ENCODE results near the gene AHDC1.
"Not testable (repeated sequence)": the region's sequence is repeated elsewhere in the genome, so short reads cannot be mapped to it uniquely, and the experiment has no call there.

DNA sequence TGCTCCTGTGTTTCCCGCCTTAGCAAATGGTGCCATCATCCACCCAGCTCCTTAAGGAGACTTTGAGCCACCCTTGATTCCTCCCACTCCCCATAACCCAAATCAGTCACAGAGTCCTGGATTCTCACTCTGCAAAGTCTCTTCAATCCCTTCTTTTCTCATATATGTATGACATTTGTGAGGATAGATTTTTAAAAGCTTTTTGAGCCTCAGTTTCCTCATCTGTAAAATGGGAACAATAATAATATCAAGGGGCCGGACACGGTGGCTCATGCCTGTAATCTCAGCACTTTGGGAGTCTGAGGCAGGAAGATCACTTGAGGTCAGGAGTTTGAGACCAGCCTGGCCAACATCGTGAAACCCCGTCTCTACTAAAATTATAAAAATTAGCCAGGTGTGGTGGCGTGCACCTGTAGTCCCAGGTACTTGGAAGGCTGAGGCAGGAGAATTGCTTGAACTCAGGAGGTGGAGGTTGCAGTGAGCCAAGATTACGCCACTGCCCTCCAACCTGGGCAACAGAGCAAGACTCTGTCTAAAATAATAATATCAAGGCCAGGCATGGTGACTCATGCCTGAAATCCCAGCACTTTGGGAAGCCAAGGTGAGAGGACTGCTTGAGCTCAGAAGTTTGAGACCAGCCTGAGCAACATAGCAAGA is 16.0 kb upstream of the AHDC1 start:
- TF ChIP-seq, protein P1, sequence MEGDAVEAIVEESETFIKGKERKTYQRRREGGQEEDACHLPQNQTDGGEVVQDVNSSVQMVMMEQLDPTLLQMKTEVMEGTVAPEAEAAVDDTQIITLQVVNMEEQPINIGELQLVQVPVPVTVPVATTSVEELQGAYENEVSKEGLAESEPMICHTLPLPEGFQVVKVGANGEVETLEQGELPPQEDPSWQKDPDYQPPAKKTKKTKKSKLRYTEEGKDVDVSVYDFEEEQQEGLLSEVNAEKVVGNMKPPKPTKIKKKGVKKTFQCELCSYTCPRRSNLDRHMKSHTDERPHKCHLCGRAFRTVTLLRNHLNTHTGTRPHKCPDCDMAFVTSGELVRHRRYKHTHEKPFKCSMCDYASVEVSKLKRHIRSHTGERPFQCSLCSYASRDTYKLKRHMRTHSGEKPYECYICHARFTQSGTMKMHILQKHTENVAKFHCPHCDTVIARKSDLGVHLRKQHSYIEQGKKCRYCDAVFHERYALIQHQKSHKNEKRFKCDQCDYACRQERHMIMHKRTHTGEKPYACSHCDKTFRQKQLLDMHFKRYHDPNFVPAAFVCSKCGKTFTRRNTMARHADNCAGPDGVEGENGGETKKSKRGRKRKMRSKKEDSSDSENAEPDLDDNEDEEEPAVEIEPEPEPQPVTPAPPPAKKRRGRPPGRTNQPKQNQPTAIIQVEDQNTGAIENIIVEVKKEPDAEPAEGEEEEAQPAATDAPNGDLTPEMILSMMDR (IDR thresholded peaks at IDR 0.05 in 2 of 3, conservative IDR thresholded peaks at IDR 0.05 in 1 of 3; ENCODE audit: borderline replicate concordance in 1 of 3, insufficient read depth in 1 of 3, low read depth in 2 of 3, low read length in 2 of 3) = not testable (repeated sequence)
- TF ChIP-seq RAD21 (IDR thresholded peaks at IDR 0.05; ENCODE audit: low read depth); POLR2AphosphoS5 (IDR thresholded peaks at IDR 0.05; ENCODE audit: low read depth, low read length); EZH2phosphoT487 (IDR thresholded peaks at IDR 0.05; ENCODE audit: borderline replicate concordance); EZH2 (IDR thresholded peaks at IDR 0.05); JUND (IDR thresholded peaks at IDR 0.05); SIN3A (IDR thresholded peaks at IDR 0.05; ENCODE audit: low read depth); CBX3 (IDR thresholded peaks at IDR 0.05; ENCODE audit: low read depth); ZFX (IDR thresholded peaks at IDR 0.05); POLR2A (IDR thresholded peaks at IDR 0.05; ENCODE audit: borderline replicate concordance, extremely low read depth, insufficient read depth, insufficient read length): not testable (repeated sequence)
- TF ChIP-seq, protein P2, sequence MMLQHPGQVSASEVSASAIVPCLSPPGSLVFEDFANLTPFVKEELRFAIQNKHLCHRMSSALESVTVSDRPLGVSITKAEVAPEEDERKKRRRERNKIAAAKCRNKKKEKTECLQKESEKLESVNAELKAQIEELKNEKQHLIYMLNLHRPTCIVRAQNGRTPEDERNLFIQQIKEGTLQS (IDR thresholded peaks at IDR 0.05) = not testable (repeated sequence)
- TF ChIP-seq, protein P3, sequence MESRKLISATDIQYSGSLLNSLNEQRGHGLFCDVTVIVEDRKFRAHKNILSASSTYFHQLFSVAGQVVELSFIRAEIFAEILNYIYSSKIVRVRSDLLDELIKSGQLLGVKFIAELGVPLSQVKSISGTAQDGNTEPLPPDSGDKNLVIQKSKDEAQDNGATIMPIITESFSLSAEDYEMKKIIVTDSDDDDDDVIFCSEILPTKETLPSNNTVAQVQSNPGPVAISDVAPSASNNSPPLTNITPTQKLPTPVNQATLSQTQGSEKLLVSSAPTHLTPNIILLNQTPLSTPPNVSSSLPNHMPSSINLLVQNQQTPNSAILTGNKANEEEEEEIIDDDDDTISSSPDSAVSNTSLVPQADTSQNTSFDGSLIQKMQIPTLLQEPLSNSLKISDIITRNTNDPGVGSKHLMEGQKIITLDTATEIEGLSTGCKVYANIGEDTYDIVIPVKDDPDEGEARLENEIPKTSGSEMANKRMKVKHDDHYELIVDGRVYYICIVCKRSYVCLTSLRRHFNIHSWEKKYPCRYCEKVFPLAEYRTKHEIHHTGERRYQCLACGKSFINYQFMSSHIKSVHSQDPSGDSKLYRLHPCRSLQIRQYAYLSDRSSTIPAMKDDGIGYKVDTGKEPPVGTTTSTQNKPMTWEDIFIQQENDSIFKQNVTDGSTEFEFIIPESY (IDR thresholded peaks at IDR 0.05; ENCODE audit: extremely low read depth, insufficient replicate concordance, low read length) = not testable (repeated sequence)
- TF ChIP-seq, protein P4, sequence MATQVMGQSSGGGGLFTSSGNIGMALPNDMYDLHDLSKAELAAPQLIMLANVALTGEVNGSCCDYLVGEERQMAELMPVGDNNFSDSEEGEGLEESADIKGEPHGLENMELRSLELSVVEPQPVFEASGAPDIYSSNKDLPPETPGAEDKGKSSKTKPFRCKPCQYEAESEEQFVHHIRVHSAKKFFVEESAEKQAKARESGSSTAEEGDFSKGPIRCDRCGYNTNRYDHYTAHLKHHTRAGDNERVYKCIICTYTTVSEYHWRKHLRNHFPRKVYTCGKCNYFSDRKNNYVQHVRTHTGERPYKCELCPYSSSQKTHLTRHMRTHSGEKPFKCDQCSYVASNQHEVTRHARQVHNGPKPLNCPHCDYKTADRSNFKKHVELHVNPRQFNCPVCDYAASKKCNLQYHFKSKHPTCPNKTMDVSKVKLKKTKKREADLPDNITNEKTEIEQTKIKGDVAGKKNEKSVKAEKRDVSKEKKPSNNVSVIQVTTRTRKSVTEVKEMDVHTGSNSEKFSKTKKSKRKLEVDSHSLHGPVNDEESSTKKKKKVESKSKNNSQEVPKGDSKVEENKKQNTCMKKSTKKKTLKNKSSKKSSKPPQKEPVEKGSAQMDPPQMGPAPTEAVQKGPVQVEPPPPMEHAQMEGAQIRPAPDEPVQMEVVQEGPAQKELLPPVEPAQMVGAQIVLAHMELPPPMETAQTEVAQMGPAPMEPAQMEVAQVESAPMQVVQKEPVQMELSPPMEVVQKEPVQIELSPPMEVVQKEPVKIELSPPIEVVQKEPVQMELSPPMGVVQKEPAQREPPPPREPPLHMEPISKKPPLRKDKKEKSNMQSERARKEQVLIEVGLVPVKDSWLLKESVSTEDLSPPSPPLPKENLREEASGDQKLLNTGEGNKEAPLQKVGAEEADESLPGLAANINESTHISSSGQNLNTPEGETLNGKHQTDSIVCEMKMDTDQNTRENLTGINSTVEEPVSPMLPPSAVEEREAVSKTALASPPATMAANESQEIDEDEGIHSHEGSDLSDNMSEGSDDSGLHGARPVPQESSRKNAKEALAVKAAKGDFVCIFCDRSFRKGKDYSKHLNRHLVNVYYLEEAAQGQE (IDR thresholded peaks at IDR 0.05; ENCODE audit: low read depth) = not testable (repeated sequence)

All from HCT116 (cell line).